HG03558 (cell line): ENCODE results near the gene MOK.

ENCODE experiments used
- ATAC-seq: cut with Tn5 transposase; IDR thresholded peaks from one replicate; pipeline ENCODE4 v1.9.1; 2021; ENCODE audit warnings: moderate number of reproducible peaks; ENCODE audit not compliant: unreplicated experiment; ENCODE audit errors: extremely low read depth

Gene MOK

GRCh38 chr14:102229071-102229738 is 75.8 kb downstream of the MOK start:
- no peak for ATAC-seq

- ATAC-seq = no peak
Measured at GRCh38 chr14:102227184-102227964, 77.6 kb downstream of the MOK start.

GRCh38 chr14:102226356-102227125 is 78.4 kb downstream of the MOK start:
- ATAC-seq = no peak

- no peak for ATAC-seq
Measured at GRCh38 chr14:102225936-102226335, 79.0 kb downstream of the MOK start.

- no peak for ATAC-seq
Measured at GRCh38 chr14:102225386-102225785, 79.6 kb downstream of the MOK start.

- ATAC-seq = no peak
Measured at GRCh38 chr14:102223682-102224081, 81.3 kb downstream of the MOK start.

- ATAC-seq = no peak
Measured at GRCh38 chr14:102222751-102223150, 82.2 kb downstream of the MOK start.

GRCh38 chr14:102222009-102222575 is 82.9 kb downstream of the MOK start:
- no peak for ATAC-seq

GRCh38 chr14:102221026-102221425 is 83.9 kb downstream of the MOK start:
- ATAC-seq = no peak

- ATAC-seq = peak; percentile 90
Measured at GRCh38 chr14:102220031-102220430, 84.9 kb downstream of the MOK start.

- ATAC-seq = no peak
Measured at GRCh38 chr14:102219316-102219715, 85.6 kb downstream of the MOK start.

GRCh38 chr14:102218688-102219087 is 86.3 kb downstream of the MOK start:
- ATAC-seq = no peak

- no peak for ATAC-seq
Measured at GRCh38 chr14:102217987-102218421, 87.0 kb downstream of the MOK start.

- no peak for ATAC-seq
Measured at GRCh38 chr14:102217399-102217798, 87.6 kb downstream of the MOK start.

GRCh38 chr14:102215576-102216250 is 89.3 kb downstream of the MOK start:
- ATAC-seq = no peak

- no peak for ATAC-seq
Measured at GRCh38 chr14:102215071-102215470, 89.9 kb downstream of the MOK start.

- ATAC-seq = no peak
Measured at GRCh38 chr14:102213984-102214658, 90.8 kb downstream of the MOK start.

- ATAC-seq = no peak
Measured at GRCh38 chr14:102213470-102213869, 91.5 kb downstream of the MOK start.

GRCh38 chr14:102212845-102213244 is 92.1 kb downstream of the MOK start:
- ATAC-seq = no peak

- ATAC-seq = no peak
Measured at GRCh38 chr14:102212356-102212755, 92.6 kb downstream of the MOK start.
